ENCODE data around the gene PABPN1. TPM values are rescaled to one million over a fixed set of nuclear protein-coding genes. Genes with fewer than 3 reads are reported as not detected.

PABPN1 gene
- total RNA-seq, 1 donor from 2014 or later: 90.6 TPM

DNA sequence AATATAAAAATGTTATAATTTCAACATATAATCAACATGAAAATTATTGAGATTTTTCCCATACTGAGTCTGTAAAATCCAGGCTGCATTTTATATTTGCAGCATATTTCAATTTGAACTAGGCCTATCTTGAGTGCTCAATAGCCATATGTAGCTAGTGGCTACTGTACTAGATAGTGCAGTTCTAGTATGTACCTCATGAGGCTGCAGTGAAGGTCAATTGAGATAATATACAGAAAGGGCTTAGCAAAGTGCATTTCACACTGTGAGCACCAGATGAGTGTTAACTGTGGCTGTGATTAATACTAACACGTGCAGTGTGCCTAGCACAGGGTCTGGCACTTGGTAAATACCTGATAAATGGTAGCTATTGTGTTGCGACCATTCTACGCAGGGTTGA, 36.8 kb downstream of the PABPN1 start:
- DNase-seq (ENCODE audit: low read depth in 2 of 2): no peak

- DNase-seq (ENCODE audit: low read depth in 2 of 2): no peak
Observed at GRCh38 chr14:23358553-23359166, 37.4 kb downstream of the PABPN1 start.

GRCh38 chr14:23359167-23359626, 37.9 kb downstream of the PABPN1 start:
- no peak for DNase-seq (ENCODE audit: low read depth in 2 of 2)

DNA sequence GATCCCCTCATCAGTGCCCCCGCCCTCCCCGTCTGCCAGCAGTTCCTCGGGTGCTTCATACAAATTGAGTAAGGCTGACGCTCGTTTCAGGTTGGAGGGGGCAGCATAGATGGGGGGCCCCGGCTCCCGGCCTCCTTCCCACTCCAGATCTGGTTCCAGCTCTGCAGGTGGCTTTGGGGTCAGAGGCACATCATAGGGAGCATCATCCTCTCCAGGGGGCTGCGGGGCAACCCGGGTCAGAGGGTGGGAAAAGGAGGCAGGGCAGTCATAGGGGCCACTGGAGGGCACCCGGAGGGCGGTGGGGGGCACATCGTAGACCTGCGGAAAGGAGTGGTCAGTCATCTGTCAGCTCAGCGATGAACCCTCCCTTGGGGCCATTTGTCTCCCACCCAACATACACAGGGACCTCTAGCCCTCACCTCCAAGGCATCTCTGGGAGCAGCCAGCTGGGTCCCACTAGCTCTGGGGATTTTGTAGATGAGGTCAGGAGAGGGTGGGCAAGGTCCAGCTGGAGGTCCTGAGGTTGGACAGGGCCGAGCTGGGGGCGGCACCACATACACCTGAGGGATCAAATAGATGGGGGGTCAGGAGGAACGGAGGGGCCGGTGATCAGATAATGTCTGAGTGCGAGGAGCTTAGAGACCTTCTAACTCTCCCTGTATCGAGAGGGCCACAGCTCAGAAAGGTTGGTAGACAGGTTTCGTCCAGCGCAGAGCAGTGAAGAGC, 38.6 kb downstream of the PABPN1 start:
- no peak for DNase-seq (ENCODE audit: low read depth in 2 of 2)

- DNase-seq (ENCODE audit: low read depth in 2 of 2): no peak
Observed at GRCh38 chr14:23360496-23360895, 39.2 kb downstream of the PABPN1 start.

GRCh38 chr14:23361320-23361719, 40.1 kb downstream of the PABPN1 start:
- DNase-seq (ENCODE audit: low read depth in 2 of 2): no peak

GRCh38 chr14:23361763-23362162, 40.5 kb downstream of the PABPN1 start:
- DNase-seq (ENCODE audit: low read depth in 2 of 2): no peak

- no peak for DNase-seq (ENCODE audit: low read depth in 2 of 2)
Observed at GRCh38 chr14:23362200-23362599, 40.9 kb downstream of the PABPN1 start.

GRCh38 chr14:23364164-23365035, 43.1 kb downstream of the PABPN1 start:
- DNase-seq (ENCODE audit: low read depth in 2 of 2): no peak

- DNase-seq (ENCODE audit: low read depth in 2 of 2): no peak
Observed at GRCh38 chr14:23365036-23365731, 43.9 kb downstream of the PABPN1 start, which contains the start of gene EFS. Gene EFS, minus strand, starts transcription at chr14:23365172. Its CDS starts 147 bp downstream, at chr14:23365025.

GRCh38 chr14:23365732-23366425, 44.6 kb downstream of the PABPN1 start:
- no peak for DNase-seq (ENCODE audit: low read depth in 2 of 2)

DNA sequence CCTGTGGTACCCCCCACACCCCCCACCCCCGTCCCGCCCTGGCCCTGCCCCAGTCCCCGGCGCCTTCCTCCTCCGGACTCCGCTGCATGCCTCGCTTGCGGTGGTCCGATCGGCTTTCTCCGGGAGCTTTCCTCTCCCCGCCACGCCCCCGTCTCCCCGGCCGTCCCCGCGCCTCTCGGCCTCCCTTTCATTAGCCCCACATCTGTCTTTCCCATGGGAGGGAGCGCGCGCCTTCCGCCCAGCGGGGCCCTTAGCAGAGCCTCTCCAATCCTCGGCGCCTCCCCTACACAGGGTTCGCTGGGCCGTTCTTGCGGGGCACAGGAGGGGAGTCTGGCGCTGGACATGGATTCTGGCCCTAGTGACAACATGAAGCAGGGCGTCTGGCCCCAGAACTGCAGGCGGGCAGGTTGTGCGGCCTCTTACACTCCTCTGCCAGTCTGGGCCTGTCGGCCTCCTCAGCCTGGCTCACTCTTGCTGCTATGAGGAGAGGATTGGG, 45.2 kb downstream of the PABPN1 start:
- DNase-seq (ENCODE audit: low read depth in 2 of 2): no peak

DNA sequence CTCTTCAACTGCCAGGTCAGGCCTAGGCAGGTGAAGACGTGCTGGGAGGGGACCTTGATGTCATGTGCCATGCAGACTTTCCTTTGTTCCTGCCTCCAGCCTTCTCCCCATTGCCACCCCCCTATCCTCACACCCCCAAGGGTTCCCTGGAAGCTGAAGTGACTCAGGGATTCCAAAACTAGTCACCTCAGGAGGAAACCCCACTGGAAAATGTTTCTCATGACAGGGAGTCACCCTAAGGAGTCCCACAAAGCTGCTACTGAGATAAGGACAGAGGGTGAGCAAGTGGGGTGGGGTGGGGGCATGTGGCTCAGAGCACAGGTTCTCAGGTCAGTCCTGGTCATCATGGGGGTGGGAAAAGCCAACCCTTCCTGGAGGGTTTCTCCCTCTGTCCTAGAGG, 49.0 kb downstream of the PABPN1 start:
- DNase-seq (ENCODE audit: low read depth in 2 of 2): no peak

GRCh38 chr14:23371865-23372264, 50.6 kb downstream of the PABPN1 start:
- DNase-seq (ENCODE audit: low read depth in 2 of 2): no peak

DNA sequence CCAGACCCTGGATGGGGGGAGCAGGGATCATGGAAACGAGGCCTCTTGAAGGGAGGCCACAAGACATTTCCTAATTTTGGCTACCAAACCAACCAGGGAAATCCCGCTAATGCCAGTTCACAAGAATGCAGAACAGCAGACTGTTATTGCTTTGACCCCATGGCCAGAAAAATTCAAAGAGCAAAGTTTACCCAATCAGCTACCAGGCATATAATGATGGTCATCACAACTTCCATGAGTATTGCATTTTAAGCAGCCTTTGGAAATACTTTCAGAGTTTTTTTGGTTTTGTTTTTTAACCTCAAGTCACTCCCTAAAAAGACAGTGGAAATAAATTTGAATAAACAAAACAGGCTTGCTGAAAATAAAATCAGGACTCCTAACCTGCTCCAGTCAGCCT, 51.3 kb downstream of the PABPN1 start, which contains the start of gene IL25:
IL25 (plus strand) TSS at position 301 of the 400 bp plus-strand sequence.
- DNase-seq (ENCODE audit: low read depth in 2 of 2): no peak

GRCh38 chr14:23373041-23373440, 51.8 kb downstream of the PABPN1 start:
- no peak for DNase-seq (ENCODE audit: low read depth in 2 of 2)
